WI38 (cell line): ENCODE results near the gene NFKB1.

Experiments
- H3K4me3 ChIP-seq: 2 replicates; pipeline ENCODE4 v1.5.1; 2011; ENCODE audit warnings: low read depth, mild to moderate bottlenecking, control low read depth, low read length
- TF ChIP-seq, protein P1 (sequence below): IDR thresholded peaks from 2 replicates; pipeline ENCODE4 v1.5.1; 2012; ENCODE audit warnings: low read depth, mild to moderate bottlenecking, control low read depth, low read length

The NFKB1 gene

DNA sequence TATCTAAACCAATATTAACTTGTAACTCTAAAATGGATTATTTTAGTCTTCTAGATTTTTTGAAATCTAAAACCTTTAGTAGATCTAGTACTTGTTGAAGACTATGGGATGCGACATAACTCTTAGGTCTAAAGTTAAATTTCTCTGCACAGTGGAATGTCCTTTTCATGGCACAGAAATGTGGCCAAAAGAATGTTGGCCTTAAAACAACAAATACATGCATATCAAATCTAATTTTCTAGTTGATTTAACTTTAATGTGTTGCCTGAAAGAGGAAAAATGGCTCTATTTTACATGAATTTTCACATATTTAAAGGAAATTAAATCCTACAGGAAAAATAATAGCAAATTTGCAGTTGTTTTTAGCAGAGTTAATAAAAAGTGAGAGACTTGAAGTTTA, 30.3 kb downstream of the NFKB1 start:
- TF ChIP-seq, protein P1, sequence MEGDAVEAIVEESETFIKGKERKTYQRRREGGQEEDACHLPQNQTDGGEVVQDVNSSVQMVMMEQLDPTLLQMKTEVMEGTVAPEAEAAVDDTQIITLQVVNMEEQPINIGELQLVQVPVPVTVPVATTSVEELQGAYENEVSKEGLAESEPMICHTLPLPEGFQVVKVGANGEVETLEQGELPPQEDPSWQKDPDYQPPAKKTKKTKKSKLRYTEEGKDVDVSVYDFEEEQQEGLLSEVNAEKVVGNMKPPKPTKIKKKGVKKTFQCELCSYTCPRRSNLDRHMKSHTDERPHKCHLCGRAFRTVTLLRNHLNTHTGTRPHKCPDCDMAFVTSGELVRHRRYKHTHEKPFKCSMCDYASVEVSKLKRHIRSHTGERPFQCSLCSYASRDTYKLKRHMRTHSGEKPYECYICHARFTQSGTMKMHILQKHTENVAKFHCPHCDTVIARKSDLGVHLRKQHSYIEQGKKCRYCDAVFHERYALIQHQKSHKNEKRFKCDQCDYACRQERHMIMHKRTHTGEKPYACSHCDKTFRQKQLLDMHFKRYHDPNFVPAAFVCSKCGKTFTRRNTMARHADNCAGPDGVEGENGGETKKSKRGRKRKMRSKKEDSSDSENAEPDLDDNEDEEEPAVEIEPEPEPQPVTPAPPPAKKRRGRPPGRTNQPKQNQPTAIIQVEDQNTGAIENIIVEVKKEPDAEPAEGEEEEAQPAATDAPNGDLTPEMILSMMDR, result no peak

DNA sequence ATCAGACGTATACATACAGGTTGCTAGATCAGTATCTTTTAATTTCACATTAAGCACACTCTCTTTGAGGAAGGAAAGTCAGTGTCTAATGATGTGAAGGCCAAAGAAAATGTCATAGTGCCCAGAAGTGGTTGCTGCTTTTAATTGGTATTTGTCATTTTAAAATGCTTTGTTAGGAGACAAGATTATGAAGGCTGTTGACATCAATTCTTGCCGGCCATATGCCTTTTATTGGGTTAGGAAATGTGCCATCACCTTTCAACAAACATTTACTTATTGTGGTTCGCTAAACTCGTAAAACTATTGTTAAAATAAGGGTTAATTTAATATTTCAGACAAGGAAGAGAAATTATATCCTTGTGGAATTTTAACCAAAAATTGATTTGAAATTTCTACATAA, 32.2 kb downstream of the NFKB1 start:
- TF ChIP-seq, protein P1, result no peak
- no peak overlapping the region for H3K4me3 ChIP-seq

More for the DNA sequence above, 30.3 kb downstream of the NFKB1 start:
- H3K4me3 ChIP-seq, result no peak overlapping the region

DNA sequence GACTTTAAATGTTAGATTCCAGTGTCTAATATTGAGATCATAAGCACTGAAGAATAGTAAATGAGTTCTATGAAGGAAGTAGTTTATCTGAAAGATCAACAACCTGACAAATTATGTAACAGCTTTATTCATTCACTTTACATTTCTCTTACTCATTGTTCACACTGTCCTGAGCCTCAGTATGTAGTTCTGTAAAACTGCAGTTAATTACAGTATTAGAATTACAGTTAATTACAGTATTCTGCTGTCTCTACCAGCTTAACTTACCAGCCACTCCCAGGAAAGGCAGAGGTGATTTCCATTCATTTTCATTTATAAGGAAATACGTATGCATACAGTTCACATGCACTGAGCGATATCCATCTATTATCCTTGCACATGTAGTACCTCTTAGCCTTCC, 32.7 kb downstream of the NFKB1 start:
- TF ChIP-seq, protein P1, result no peak
- H3K4me3 ChIP-seq, result no peak overlapping the region

DNA sequence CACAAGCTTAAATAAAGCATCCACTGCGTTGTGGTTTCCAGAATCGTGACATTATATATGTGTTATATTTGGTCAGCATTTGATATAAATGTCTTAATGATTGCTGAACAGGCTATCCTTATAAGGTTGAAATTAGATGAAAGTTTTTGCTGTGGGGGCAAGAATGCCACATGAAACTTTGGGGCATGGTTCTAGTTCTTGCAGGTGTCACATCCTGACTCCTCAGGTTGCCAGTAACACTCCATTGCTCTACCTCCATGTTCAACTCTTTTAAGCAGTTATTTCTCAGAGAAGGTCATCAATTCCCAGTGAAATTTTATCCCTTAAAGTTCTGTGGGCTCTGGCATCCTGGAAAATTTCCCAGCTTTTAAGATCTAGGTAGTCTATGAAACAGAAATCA, 33.7 kb downstream of the NFKB1 start:
- TF ChIP-seq, protein P1, result no peak
- no peak overlapping the region for H3K4me3 ChIP-seq

DNA sequence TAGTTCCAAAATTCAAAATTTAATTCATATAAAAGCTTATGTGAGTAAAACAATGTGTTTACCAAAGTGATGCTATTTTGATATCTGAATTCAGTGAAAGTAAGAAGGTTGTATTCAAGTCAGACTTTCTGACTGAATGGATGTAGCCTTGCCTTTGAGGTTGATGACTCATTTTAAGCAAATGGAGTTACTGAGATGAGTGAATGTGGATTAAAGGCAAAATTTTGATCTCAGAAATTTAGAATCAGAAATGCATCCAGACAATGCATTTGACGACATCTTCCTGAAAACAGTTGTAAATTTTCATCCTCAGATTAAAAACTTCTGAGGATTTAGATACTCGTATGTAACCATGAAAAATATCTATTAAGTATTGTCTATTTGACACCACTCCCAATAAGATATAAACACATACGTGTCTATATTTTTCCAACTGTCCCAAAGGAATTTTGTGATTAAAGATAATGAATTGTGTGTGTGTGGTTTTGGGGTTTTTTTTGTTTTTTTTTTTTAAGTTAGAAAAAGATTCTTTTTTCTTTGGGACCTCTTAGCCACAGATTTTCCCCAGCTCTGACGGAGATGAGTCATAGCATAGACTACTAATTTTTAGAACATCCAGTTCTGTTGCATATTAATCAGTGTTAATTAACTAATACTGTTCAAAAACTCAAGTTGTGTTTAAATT, 34.4 kb downstream of the NFKB1 start:
- no peak overlapping the region for H3K4me3 ChIP-seq
- TF ChIP-seq, protein P1, result no peak

DNA sequence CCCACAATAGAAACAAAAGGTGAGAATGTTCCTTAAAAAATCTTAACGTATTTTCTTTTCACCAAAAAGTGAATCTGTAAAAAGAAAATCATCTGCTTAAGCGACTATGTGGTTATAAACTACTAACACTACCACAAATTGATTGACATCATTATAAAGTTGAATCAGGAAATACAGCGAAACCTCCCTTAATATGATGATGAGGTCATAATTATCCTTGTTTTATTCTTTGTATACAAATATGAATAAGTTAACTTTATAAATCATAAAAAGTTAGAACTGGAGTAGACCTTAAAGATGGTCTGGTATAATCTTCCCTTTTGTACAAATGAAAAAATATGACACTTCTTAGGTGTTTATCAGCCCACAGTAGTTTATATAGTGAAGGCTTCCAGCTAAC, 35.6 kb downstream of the NFKB1 start:
- H3K4me3 ChIP-seq, result no peak overlapping the region
- TF ChIP-seq, protein P1, result no peak

DNA sequence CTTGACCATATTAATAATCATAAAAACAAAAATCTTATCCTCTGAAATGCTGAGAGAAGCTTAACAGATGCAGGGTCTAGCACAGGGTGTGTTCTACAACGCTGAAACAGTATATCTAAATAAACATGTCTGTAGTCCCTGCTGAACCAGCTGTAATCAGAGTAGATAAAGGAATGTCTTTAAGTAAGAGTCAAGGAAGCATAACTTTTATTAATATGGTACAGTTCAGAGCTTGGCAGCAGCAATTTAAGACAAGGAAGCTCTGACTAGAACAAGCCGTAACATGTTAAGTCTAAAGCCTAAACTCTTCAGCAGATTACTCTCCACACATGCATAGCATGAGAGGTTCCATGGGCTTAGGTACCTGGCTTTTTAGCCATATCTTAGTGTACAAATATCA, 36.1 kb downstream of the NFKB1 start:
- no peak overlapping the region for H3K4me3 ChIP-seq
- TF ChIP-seq, protein P1, result no peak
